Epithelial cell of esophagus (primary cell): ENCODE measurements around the gene MRPL18.

Source experiments
- DNase-seq: peaks from one replicate; pipeline ENCODE4 v3.0.0; 2010; ENCODE audit warnings: low read depth
- H3K4me3 ChIP-seq: 2 replicates; pipeline ENCODE4 v1.5.1; 2011; ENCODE audit warnings: mild to moderate bottlenecking, low read length, control low read depth
- TF ChIP-seq, protein P1 (sequence below): IDR thresholded peaks from 2 replicates; pipeline ENCODE4 v1.5.1; 2011; ENCODE audit warnings: low read depth, mild to moderate bottlenecking, low read length, control low read depth, inconsistent platforms; ENCODE audit not compliant: insufficient read depth; ENCODE audit errors: missing control alignments

MRPL18 gene

DNA sequence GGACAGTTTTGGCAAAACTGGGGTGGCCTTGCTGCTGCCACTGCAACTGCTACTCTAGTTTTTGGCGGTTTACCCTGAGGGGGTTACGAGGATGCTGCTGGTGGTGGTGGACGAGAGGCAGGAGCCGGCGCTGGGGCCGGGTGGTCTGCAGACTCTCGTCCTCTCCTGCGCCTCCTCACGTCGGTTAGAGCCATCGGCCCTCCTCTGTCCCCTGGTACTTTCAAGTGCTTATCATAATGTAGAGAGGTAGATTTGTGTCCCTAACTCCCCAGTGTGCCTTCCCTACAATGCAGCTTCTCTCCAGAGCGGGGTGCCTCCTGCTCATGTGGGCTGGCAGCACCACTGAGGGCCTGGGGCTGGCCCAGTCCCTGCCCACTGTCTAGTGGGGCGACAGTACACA lies 35.7 kb downstream of the MRPL18 start:
- no peak overlapping the region for H3K4me3 ChIP-seq
- no peak for DNase-seq
- TF ChIP-seq, protein P1, sequence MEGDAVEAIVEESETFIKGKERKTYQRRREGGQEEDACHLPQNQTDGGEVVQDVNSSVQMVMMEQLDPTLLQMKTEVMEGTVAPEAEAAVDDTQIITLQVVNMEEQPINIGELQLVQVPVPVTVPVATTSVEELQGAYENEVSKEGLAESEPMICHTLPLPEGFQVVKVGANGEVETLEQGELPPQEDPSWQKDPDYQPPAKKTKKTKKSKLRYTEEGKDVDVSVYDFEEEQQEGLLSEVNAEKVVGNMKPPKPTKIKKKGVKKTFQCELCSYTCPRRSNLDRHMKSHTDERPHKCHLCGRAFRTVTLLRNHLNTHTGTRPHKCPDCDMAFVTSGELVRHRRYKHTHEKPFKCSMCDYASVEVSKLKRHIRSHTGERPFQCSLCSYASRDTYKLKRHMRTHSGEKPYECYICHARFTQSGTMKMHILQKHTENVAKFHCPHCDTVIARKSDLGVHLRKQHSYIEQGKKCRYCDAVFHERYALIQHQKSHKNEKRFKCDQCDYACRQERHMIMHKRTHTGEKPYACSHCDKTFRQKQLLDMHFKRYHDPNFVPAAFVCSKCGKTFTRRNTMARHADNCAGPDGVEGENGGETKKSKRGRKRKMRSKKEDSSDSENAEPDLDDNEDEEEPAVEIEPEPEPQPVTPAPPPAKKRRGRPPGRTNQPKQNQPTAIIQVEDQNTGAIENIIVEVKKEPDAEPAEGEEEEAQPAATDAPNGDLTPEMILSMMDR, result no peak

DNA sequence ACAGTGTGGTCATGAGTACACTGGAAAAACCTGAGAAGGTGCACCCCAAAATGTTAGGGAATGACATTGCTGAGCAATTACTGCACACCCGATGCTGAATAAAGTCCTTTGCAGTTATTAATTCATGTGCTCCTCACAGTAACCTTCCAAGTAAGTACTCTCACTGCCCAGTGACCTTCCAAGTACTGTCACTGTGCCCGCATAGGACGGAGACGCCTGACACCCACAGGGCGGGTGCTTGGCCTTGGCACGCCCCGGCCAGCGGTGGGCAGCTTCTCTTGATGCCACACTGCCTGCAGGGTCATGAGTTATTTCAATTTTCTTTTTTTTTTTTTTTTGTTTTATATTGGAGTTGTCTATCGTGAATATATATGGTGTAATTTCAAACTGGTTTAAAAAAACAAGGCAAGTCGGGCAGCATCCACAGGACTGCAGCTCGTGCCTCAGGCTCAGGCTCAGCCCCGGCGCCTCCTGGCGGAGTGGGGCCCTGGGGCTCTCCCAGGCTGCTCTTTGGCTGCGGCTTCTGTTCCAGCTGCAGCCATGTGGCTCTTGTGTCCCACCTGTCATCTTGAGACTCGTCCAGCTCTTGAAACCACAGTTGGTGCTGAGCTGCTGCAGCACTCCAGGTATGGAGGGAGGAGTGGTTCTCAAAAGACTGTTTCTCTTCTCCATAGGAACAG lies 36.8 kb downstream of the MRPL18 start:
- TF ChIP-seq, protein P1, result no peak
- no peak overlapping the region for H3K4me3 ChIP-seq
- no peak for DNase-seq

DNA sequence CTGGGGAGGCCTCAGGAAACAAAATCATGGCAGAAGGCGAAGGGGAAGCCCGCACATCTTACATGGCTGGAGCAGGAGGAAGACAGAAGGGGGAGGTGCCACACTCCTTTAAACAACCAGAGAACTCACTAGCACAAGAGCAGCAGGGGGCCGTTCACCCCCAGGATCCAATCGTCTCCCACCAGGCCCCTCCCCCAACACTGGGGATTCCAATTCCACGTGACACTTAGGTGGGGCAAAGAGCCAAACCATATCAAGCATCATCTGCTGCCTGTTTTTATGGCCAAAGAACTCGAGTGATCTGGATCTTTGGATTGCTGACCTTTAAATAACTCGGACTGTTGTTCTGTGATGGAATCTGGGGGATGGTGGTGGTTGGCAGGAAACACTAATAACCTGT lies 37.8 kb downstream of the MRPL18 start:
- DNase-seq, result no peak
- H3K4me3 ChIP-seq, result no peak overlapping the region
- TF ChIP-seq, protein P1, result no peak

DNA sequence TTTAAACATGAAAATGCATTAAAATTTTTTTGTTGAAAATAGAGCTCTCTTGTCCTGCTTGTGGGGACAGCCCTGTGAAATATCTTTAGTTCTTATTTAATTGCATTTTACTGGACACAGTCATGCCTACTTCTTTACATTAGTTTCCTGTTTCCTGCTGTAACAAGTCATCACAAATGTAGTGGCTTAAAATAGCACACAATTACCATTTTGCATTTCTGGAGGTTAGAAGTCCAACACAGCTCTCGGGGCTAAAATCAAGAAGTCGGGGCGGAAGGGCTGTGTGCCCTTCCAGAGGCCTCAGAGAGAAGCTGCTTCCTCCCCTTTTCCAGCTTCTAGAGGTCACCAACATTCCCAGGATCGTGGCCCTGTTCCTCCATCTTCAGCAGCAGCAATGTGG lies 39.3 kb downstream of the MRPL18 start:
- H3K4me3 ChIP-seq, result no peak overlapping the region
- TF ChIP-seq, protein P1, result no peak

DNA sequence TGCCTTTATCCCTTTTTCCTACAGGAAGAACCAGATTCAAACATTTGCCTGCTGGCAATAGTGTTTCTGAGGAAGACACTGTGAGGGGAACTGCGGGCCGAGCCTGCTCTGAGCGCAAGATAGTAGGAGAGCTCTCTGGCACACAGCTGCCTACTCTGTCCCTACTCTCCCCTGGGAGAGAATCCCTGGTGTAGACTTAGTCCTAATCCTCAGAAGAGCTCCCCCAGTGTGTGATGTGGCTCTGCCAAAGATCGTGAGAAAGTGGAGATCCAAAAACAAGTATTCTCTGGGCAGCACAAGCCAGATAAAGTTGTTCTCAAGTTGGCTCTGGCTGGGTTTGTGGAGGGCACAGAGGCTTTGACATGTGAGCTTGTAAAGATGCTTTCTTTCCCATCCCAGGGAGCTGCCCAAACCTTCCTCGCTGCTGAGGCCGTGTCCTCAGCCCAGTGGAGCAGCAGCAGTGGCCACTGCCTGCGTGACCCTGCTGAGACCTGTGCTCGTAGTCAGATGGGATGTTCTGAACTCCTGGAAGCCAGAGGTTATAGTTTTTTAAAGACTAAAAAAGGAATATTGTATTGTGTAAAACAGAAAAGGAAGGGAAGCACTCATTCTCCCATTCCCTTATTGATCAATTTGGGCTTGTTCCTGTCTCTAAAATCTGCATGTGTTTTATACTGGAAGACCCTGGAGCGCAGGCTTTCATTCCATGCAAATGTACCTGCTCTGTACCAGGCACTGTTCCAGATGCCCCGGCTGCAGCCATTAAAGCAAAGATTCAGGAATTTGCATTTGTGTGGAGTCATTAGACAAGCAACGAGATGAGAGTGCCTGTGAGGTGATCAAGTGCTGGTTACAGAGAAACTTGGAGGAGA lies 40.5 kb downstream of the MRPL18 start:
- TF ChIP-seq, protein P1, result no peak
- DNase-seq, result no peak
- no peak overlapping the region for H3K4me3 ChIP-seq

More for the DNA sequence above, 39.3 kb downstream of the MRPL18 start:
- DNase-seq, result peak; percentile 37

DNA sequence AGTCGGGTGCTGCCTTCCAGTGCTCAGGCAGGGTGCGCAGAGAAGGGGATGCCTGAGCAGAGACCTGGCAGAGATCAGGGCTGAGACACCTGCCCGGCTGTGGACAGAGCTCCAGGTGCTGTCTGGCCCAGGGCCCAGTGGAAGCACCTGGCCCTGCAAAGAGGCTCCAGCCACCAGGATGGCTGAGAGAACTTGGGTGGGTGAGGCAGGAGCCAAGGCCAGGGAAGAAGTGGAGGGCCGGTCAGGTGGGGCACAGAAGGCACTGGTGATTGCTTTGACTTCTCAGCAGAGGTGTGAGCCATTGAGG lies 41.1 kb downstream of the MRPL18 start:
- no peak overlapping the region for H3K4me3 ChIP-seq
- DNase-seq, result no peak
- TF ChIP-seq, protein P1, result no peak

DNA sequence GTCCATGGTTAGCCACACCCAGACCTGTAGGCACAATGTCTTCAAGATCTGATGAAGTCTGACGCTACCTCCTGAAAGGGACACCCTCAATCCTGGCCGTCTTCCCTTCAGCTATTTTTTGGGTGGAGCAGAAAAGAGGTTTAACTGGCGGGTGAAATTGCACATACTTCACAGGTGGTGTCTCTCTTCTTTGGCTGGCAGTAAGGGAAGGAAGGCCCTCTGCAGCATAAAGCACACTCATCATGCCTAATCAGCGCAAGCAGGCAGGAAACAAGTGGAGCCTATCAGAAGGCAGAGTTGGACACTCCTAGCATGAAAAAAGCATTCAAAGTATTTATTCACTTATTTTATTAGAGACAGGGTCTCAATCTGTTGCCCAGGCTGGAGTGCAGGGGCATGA lies 42.7 kb downstream of the MRPL18 start:
- no peak overlapping the region for H3K4me3 ChIP-seq
- peak; percentile 29 for DNase-seq
- TF ChIP-seq, protein P1, result peak; percentile 17
